HG03575 (cell line): ENCODE data around the gene PTPRG.

ENCODE experiments used
- ATAC-seq: cut with Tn5 transposase; IDR thresholded peaks from one replicate; pipeline ENCODE4 v1.9.1; 2021; ENCODE audit not compliant: unreplicated experiment, insufficient number of reproducible peaks, low FRiP score; ENCODE audit errors: extremely low read depth

The PTPRG gene

DNA sequence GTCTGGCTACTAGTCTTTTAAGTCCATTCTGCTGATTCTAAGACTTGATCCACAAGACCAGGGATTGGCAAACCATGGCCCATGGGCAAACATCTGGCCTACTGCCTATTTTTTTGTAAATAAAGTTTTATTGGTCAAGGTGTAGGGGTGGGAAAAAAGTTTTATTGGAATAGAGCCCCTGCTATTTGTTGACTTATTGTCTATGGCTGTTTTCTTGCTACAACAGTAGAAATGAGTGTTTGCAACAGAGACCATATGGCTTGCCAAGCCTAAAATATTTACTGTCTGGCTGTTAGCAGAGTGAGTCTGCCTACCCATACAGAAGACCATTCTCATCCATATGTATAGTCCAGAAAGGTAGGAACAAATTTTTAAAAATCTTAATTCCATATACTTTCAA is 106.4 kb downstream of the PTPRG start:
- ATAC-seq = no peak

- no peak for ATAC-seq
Measured at GRCh38 chr3:61668317-61668864, 107.0 kb downstream of the PTPRG start.

DNA sequence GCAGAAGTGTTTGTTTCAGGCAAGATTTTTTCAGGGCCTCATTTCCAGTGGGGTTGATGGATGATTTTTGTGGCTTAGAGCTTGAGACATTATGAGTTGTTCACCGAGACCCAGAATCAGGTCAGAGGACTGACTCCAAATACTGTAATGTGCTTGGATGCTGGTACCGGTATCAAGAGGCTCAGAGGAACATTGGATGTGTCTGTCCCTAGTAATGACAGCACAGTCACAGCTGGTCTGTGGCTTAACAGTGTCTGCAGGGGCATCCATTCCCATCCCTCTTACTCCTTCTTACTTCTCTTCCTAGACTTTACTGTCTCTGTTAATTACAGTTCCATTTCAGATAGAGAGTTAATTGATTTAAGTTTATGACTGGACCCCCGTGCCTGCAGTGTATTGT is 107.8 kb downstream of the PTPRG start:
- ATAC-seq = no peak

DNA sequence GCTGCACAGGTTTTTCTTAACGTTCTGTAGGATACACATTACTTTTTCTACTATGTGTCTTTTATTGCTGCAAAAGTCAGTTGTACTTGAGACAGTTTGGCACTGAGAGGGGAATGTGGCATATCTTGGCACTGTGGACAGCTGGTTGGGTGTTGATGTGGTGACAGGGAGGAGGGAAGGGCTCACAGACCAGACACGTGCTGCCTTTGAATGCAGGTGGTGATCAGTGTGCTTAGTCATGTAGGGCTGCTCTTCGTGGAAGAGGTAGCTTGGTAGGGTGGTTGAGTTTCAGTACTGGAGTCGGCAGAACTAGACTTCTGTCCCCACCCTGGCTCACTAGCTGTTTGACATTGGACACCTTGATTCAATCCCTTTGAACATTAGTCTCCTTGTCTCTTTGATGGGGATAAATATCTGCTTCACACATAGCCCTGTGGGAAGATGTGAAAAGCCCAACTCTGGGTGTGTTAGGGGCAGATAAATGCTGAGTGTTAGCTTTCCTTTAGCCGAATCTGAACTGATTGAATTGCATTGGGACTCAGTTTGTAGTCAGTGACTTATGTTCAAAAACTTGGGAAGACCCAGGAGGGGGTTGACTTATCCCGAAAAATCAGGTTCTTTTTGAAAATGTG is 108.4 kb downstream of the PTPRG start:
- ATAC-seq = no peak

GRCh38 chr3:61673651-61674050 is 112.3 kb downstream of the PTPRG start:
- ATAC-seq = no peak

GRCh38 chr3:61674596-61674995 is 113.2 kb downstream of the PTPRG start:
- ATAC-seq = no peak

- no peak for ATAC-seq
Measured at GRCh38 chr3:61679026-61679425, 117.7 kb downstream of the PTPRG start.

DNA sequence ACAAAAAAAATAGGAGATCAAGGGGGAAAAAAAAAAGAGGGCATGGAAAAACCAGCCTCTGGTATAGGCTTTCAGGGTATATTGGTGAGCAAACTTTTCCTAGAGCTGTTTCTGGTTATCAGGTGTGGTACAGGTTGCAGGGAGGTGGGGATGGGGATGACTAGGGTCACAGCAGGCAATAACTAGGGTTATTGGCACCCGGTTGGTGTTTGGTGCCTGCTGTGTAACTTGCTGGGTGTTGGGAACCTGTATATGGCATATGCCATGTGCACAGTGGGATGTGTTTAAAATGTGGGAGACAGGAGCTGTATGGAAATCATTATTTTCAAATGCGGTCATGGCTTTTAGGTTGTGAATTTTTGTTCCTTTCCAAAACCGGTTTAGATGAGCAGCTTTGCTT is 119.2 kb downstream of the PTPRG start:
- ATAC-seq = no peak

DNA sequence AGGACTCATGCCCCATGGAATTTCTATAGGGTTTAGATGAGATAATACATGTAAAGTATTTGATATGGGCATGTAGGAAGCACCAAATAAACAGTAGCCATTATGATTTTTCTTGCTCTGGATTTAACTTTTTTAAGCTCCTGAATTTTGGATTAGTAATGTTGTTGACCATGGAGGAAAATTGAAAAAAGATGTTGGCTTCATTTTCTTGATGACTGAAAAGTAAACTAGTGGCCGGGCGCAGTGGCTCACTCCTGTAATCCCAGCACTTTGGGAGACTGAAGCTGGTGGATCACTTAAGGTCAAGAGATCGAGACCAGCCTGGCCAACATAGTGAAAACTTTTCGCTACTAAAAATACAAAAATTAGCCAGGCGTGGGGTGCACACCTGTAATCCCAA is 120.3 kb downstream of the PTPRG start:
- no peak for ATAC-seq

GRCh38 chr3:61682671-61683548 is 121.5 kb downstream of the PTPRG start:
- no peak for ATAC-seq

DNA sequence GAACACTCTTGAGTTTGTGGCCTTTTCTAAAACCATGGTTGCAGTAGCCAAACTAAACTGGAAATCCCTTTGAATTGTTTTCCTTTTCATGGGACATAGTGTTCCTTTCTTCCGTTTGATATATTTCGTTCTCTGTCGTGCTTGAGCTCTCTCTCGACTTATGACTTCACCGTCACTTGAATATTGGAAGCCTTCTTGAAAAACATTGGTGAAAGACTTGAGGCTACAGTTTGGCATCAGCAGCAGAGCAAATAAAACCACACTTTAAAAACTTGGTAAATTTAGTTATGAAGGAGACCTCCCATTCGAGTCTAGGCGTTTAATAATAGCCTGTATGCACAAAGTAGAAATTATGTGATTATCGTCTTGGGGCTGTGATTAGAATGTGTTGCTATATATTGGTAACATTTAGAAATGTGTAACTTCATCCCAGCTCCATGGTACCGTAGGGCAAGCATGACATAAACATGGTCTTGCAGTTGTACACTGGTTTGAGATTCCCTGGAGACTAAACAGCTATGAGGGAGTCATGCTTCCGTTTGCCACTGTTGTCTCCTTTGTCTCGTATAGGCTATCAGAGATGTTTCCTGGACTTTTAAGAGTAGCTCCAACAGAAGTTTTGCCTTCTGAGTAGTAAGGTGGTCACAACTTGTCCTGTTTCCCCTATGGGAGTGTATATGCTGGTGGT is 122.3 kb downstream of the PTPRG start:
- no peak for ATAC-seq

DNA sequence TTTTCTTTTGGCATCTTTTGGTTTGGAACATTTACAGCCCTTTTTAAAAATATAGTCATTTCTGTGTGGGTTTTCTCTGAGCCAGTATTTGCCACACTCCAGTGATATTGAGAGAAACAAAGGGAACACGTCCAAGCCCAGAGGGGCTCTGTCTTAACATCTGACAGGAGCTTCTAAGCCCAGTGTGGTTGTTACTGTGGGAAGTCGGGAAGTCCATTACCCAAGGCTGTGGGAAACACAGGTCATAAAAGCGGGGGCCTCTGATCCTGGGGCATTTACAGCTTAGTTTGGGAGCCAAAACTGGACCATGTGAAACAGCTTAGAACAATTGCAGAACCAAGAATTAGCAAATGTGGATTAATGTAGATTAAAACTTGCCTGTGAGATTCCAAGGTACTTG is 123.0 kb downstream of the PTPRG start:
- ATAC-seq = no peak

DNA sequence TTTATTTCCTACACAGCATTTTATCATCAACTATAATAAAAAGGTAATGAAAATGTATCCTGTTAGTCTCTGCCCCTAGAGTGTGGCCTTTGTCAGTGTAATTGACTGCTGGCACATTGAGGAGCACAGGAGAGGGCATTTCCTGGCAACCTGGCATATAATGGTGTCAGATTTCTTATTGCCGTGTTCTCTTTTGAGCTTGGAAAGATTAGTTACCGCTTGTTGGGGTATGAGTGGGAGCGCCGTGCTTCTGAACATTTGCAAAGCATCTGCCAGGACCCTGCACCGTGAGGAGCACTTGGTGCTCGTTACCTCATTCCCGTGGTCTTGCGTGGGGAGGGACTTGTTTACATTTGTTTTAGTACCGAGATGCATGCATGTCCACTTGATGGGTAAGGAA is 124.4 kb downstream of the PTPRG start:
- ATAC-seq = no peak

- no peak for ATAC-seq
Measured at GRCh38 chr3:61686228-61686648, 124.9 kb downstream of the PTPRG start.

- no peak for ATAC-seq
Measured at GRCh38 chr3:61687206-61687605, 125.8 kb downstream of the PTPRG start.

GRCh38 chr3:61687663-61688306 is 126.4 kb downstream of the PTPRG start:
- ATAC-seq = no peak

DNA sequence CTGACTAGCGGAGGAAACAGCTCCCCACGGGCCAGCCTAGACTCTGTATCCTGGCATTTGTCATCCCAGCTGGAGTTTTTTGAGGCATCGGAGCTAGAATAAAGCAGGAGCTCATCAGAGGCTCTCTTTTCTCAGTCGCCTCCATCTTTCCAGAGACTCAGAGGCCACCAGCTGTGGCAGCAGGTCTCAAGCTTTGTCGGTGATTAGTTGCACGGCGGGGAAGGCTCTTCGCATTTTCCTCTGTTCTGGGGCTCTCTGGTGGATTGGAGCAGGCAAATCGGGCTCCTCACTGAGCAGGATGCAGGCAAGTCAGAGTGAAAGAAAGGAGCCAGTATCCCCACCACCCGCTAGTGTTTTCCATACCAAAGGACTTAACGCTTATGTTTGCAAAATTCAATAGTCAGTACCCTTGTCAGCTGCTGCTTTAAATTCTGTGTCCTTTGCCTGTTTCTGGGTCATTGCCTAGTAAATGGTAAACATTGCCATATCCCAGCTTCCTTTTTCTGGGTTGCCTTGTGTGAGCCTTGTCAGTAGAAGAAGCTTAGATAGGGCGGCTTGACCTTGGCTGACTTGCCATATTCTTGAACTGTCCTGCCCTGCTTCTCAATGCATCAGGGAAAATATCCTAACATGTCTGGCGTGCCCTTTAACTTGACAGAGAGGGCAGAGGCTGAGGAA is 127.1 kb downstream of the PTPRG start:
- ATAC-seq = no peak

DNA sequence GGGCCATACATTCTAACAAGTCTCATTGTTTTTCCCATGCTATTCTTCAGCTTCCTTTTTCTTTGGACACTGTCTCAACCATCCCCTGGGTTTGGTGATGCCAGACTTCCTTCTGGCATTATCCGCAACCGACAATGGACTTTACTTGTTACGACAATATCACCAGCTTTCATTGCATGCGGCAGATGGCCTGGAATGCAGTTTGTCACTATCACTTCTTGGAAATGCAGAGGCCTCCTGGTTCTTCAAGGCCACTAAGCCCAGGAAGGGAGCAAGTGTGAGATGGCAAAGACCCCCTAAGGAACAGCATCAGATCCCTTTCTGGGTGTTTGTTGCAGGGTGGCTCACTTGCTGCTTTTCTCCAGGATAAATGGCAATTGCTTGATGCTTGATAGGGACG is 128.6 kb downstream of the PTPRG start:
- no peak for ATAC-seq

- ATAC-seq = no peak
Measured at GRCh38 chr3:61691466-61691865, 130.1 kb downstream of the PTPRG start.
